ENCODE measurements around the gene FAF1.

Gene FAF1

DNA sequence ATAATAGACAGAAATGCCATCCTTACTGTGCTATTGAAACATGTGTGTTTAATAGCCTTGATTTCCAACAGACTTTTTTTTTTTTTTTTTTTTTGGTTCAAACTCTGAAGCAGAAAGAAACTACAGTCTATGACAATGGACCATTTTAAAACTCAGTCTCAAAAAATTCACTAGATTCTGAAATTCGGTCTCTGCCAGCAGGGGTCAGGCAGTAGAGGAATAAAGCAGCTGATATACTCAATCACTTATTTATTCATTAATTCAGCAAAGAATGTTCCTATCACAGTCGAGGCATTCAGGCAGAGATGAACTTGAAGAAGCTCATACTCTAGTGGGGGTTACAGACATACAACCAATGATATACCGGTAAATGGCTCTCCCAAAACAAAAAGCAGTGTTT is 275.9 kb downstream of the FAF1 start:
- no peak for DNase-seq

- no peak for DNase-seq
Observed at GRCh38 chr1:50681931-50682330, 278.1 kb downstream of the FAF1 start.

- DNase-seq, result no peak
Observed at GRCh38 chr1:50667710-50668356, 292.2 kb downstream of the FAF1 start.

GRCh38 chr1:50667272-50667671 is 292.8 kb downstream of the FAF1 start:
- DNase-seq, result no peak

DNA sequence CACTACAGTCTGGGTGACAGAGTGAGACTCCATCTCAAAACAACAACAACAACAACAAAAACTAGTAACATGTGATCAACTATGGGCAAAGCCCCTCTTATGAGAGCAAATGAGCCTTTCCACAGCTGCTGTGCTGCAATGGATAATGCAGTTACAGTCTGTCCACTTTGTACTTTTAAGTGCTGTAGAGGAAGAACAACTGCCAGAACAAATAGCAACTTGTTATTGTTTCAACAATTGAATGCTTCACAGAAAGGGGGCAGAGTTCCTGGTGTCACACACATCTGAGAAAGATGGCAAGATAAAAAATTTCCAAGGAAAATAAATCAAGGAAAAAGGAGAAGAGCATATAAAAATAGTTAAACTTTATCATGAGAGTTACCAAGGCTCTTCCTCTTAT is 293.2 kb downstream of the FAF1 start:
- no peak for DNase-seq

DNA sequence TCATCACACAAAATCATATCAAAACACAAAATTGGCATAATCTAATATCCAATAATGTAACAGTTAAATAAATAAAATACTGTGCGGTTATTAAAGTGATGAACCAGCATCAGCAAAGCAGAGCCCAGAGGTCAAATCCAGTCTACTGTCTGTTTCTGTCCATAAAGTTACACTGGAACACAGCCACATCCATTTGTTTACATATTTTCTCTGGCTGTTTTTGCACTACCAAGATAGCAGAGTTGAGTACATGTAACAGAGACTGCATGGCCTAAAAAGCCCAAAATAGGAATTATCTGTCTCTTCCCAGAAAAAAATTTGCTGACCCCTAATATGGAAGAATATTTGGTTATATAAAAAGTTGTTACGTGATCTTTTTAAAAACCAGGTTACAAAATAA is 294.7 kb downstream of the FAF1 start:
- DNase-seq, result no peak

DNA sequence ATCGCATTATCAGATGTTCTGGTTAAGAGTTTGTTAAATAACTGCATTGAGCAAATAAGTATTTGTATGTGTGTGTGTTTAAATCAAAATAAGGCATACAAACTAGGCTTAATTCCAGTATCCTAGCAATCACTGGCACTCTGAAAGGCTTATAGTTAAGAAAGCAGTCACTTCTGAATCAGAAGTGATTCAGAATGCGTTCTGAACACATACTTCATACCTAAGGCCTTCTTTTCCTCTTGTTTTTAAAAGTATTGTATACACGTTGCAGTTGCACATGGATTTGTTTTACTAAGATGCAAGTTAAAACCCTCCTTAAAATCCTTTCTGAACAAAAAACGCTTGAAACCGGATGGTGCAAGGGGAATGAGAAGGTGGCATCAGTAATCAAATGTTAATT is 298.4 kb downstream of the FAF1 start:
- DNase-seq, result no peak

- no peak for DNase-seq
Observed at GRCh38 chr1:50659107-50659662, 300.9 kb downstream of the FAF1 start.

DNA sequence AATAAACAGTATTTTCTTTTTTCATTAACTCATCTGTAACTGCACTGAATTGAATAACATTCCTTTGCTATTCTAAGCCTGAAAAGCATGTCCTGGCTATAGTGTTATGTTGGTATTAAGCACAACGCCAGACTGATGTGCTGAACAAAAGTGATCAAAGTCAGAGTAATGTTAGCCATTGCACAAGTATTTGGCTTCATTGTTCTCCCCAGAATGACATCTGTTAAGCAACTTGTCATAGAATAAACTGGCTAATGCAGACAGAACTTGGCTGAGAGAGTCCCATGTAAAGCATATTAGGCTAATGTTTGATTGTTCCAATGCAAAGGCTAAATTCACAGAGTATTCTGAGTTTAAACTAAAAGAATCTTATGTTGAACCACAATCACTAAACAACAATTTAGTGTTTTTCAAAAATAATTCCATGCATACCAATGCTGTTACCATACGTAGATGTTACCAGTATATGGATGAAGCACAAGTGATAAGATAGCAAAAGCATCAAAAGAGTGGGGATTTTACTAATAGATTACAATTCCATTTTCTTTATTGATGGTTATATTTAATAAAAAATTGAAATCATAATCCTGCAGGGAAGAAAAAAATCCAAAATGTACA is 301.5 kb downstream of the FAF1 start:
- DNase-seq, result no peak

DNA sequence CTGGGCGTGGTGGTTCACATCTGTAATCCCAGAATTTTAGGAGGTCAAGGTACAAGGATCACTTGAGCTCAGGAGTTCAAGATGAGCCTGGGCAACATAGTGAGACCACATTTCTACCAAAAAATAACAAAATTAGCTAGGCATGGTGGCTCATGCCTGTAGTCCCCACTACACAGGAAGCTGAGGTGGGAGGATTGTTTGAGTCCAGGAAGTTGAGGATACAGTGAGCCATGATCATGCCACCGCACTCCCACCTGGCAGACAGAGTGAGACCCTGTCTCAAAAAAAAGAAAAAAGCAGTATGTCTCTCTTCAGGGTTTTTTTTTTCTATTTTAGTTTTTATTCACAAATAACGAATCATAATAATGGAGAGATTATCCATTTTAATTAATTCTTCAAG is 303.1 kb downstream of the FAF1 start:
- no peak for DNase-seq

- no peak for DNase-seq
Observed at GRCh38 chr1:50651476-50652263, 308.4 kb downstream of the FAF1 start.

GRCh38 chr1:50646526-50646925 is 313.5 kb downstream of the FAF1 start:
- no peak for DNase-seq

GRCh38 chr1:50645139-50645538 is 314.9 kb downstream of the FAF1 start:
- DNase-seq, result no peak

DNA sequence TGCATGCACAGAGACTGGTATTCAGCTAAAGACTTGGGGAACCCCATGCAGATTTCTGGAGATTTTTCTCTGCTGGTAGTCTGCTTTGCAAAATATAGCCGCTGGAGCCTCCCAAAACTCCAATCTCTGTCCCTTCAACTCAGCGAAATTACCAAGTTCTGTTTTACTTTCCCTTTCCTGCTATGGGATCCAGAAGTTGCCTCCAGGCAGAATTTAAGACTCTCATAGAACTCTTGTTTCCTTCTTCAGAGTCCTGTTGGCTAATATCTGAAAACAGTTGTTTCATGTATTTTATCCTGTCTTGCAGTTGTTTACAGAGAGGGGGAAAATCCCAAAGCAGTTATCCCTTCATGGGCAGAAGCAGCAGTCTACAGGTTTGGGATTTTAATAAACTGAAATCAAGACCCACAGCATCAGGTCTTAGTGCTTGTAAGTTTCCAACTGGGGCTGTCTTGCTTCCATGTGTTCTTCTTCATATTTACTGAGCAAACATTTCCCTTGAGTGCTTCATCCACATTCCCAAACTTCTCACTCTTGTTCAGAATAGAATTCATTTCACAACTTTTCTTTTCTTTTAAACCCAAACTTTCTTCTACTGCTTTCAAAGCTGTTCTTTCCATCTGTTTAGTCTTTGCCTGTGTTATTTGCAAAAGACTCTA is 315.5 kb downstream of the FAF1 start:
- no peak for DNase-seq

GRCh38 chr1:50637460-50637859 is 322.6 kb downstream of the FAF1 start:
- DNase-seq, result no peak

DNA sequence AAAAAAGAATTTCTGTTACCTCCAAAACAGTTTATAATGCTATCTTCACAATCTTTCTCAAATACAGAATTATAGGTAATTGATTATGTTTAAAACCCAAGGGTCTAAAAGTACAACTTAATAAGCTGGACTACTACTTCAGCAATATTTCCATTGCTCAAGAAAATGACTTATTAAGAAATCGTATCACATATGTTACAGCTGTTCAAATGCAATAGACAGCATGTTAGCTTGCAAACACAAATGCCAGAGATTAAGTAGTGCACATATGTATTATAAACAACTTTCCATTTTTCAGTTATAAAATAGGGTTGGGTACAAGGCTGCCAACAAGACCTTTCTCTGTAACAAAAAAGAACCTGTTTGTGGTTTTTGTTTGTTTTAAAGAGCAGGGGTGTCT is 325.8 kb downstream of the FAF1 start:
- DNase-seq, result no peak

DNA sequence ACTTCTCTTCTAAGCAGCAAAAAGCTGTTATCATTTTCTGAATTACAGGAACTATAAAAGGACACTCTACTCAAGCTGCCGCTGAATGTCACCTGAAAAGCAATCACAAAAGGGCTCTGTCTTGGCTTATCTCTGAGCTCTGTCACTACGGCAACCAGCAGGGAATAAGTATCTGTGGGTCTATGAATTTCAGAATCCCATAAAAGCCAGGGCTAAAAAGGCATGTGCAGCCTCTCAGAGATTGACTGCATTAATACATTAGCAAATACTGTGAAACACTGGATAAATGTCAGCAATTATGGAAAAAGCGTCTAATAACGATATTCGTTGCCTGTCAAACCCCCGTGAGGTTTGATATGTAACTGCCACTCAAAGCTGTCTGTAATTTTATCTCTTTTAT is 326.6 kb downstream of the FAF1 start:
- no peak for DNase-seq

DNA sequence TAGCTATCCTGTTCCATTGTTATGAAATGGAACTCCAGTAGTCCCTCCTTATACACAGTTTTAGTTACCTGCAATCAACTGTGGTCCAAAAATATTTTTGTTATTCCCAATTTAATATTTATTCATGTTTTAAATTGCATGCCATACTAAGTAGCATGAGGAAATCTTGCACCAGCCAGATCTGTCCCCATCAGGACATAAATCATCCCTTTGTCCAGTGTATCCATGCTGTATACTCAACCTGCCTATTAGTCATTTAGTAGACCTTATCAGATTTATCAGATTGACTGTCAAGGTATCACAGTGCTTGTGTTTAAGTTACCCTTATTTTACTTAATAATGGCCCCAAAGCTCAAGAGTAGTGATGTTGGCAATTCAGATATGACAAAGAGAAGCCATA is 328.9 kb downstream of the FAF1 start:
- no peak for DNase-seq

- DNase-seq, result no peak
Observed at GRCh38 chr1:50622259-50622658, 337.8 kb downstream of the FAF1 start.

GRCh38 chr1:50620680-50621329 is 339.3 kb downstream of the FAF1 start:
- DNase-seq, result no peak

DNA sequence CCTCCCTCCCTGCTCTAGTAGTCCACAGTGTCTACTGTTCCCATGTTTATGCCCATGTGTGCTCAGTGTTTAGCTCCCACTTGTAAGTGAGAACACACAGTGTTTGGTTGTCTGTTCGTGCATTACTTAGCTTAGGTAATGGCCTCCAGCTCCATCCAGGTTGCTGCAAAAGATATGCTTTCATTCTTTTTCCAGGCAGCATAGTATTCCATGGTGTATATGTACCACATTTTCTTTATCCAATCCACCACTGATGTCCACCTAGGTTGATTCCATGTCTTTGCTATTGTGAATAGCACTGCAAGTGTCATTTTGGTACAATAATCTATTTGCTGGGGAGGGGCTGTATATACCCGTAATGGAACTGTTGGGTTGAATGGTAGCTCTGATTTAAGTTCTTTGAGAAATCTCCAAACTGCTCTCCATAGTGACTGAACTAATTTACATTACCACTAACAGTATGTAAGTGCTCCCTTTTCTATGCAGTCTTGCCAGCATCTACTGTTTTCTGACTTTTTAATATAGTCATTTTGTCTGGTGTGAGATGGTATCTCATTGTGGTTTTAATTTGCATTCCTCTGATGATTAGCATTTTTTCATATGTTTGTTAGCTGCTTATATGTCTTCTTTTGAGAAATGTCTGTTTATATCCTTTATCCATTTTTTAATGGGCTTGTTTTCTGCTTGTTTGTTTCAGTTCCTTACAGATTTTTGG is 344.9 kb downstream of the FAF1 start:
- DNase-seq, result no peak

DNA sequence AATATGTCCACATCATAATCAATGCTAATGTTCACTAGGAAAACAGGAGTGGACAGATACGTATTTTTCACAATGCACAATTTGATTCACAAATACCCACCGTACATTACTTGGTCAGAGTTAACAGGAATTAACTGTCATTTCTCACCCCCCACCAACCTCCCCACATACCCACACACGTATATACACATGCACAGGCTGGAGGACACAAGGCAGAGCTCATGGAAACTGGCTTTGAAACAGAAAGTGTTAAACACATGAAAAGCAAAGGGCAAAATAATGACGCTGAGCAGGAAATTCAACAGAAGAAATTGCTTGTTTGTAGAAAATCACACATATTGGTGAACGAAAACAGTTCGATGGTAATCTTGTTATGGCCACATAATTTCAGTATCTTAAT is 348.4 kb downstream of the FAF1 start:
- DNase-seq, result no peak
